ENCODE results near the gene CYP19A1.

The CYP19A1 gene

GRCh38 chr15:51313644-51314280 is 24.6 kb downstream of the CYP19A1 start:
- H3K4me3 ChIP-seq (ENCODE audit: low read depth in 1 of 2, low read length in 1 of 2), result no peak overlapping the region

GRCh38 chr15:51313074-51313393 is 25.4 kb downstream of the CYP19A1 start:
- no peak for TF ChIP-seq CTCF (IDR thresholded peaks at IDR 0.05)

More at GRCh38 chr15:51313644-51314280, 24.6 kb downstream of the CYP19A1 start:
- Histone ChIP-seq H3K27ac (no peak overlapping the region), H3K36me3 (no peaks in the 10 kb centered on the region), H3K27me3 (no peaks in the 10 kb centered on the region), H3K4me1 (ENCODE audit: control insufficient read depth in 1 of 2, insufficient read depth in 1 of 2, low read depth in 1 of 2, low read length in 1 of 2) (peaks cover 31 to 37% of the 10 kb centered on the region in 2 experiments), H3K9me3 (no peaks in the 10 kb centered on the region)
- no peak for TF ChIP-seq CTCF (IDR thresholded peaks at IDR 0.05)

GRCh38 chr15:51312166-51313073 is 26.0 kb downstream of the CYP19A1 start:
- Histone ChIP-seq H3K4me1 (ENCODE audit: control insufficient read depth in 1 of 2, insufficient read depth in 1 of 2, low read depth in 1 of 2, low read length in 1 of 2) (peaks cover 31 to 37% of the 10 kb centered on the region in 2 experiments), H3K27me3 (no peaks in the 10 kb centered on the region), H3K4me3 (ENCODE audit: low read depth in 1 of 2, low read length in 1 of 2) (no peak overlapping the region), H3K36me3 (no peaks in the 10 kb centered on the region), H3K9me3 (no peaks in the 10 kb centered on the region), H3K27ac (no peak overlapping the region)
- no peak for TF ChIP-seq CTCF (IDR thresholded peaks at IDR 0.05)

More at GRCh38 chr15:51313074-51313393, 25.4 kb downstream of the CYP19A1 start:
- H3K9me3 ChIP-seq, result no peaks in the 10 kb centered on the region
- H3K4me1 ChIP-seq (ENCODE audit: control insufficient read depth in 1 of 2, insufficient read depth in 1 of 2, low read depth in 1 of 2, low read length in 1 of 2), result peaks cover 31 to 37% of the 10 kb centered on the region in 2 experiments
- no peaks in the 10 kb centered on the region for H3K36me3 ChIP-seq
- no peak overlapping the region for H3K27ac ChIP-seq
- H3K27me3 ChIP-seq, result no peaks in the 10 kb centered on the region
- H3K4me3 ChIP-seq (ENCODE audit: low read depth in 1 of 2, low read length in 1 of 2), result no peak overlapping the region

- no peaks in the 10 kb centered on the region for H3K9me3 ChIP-seq
- TF ChIP-seq CTCF (IDR thresholded peaks at IDR 0.05), result no peak
- H3K4me3 ChIP-seq (ENCODE audit: low read depth in 1 of 2, low read length in 1 of 2), result no peak overlapping the region
- no peak overlapping the region for H3K27ac ChIP-seq
- H3K27me3 ChIP-seq, result no peaks in the 10 kb centered on the region
- no peaks in the 10 kb centered on the region for H3K36me3 ChIP-seq
- H3K4me1 ChIP-seq (ENCODE audit: control insufficient read depth in 1 of 2, insufficient read depth in 1 of 2, low read depth in 1 of 2, low read length in 1 of 2), result peaks cover 31 to 37% of the 10 kb centered on the region in 2 experiments
Measured at GRCh38 chr15:51311510-51311909, 26.9 kb downstream of the CYP19A1 start.

GRCh38 chr15:51310064-51310463 is 28.3 kb downstream of the CYP19A1 start:
- Histone ChIP-seq H3K4me3 (ENCODE audit: low read depth in 1 of 2, low read length in 1 of 2) (no peak overlapping the region), H3K36me3 (no peaks in the 10 kb centered on the region), H3K9me3 (no peaks in the 10 kb centered on the region), H3K4me1 (ENCODE audit: control insufficient read depth in 1 of 2, insufficient read depth in 1 of 2, low read depth in 1 of 2, low read length in 1 of 2) (peaks cover 30 to 34% of the 10 kb centered on the region in 2 experiments), H3K27ac (no peak overlapping the region), H3K27me3 (no peaks in the 10 kb centered on the region)
- no peak for TF ChIP-seq CTCF (IDR thresholded peaks at IDR 0.05)

Measured in neutrophil (primary cell).